ENCODE measurements around the gene DDI1.

DDI1 gene

DNA sequence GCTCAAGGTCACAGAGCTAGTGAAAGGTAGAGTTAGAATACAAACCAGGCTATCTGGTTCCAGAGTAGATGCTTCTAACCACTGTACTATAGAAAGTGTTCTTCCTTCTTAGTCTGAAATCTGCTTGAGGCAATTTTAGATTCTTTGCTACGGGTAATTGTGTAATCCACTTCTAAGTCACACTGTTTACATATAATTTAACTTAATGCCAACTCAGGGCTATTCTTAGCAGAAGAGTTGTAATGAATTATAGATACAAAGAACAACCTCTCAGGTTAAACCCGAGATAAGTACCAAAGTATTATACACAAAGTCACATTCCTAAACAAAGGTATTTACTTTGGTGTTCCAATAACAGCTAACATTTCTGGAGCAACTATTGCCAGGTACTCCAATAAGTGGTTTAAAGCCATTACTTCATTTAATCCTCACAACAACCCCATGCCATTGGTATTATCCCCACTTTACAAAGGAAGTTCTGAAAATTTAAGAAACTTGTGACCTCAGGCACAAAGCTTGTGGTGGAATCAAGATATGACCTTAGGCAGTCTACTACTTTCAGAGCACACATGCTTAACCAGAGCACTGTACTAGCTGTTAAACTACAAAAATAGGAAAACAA is 31.1 kb upstream of the DDI1 start:
- no peak for DNase-seq (ENCODE audit: extremely low read depth, low read depth)
- H3K4me3 ChIP-seq (replicated peaks; ENCODE audit: low read depth, low read length) = no peak overlapping the region
- TF ChIP-seq, protein P1, sequence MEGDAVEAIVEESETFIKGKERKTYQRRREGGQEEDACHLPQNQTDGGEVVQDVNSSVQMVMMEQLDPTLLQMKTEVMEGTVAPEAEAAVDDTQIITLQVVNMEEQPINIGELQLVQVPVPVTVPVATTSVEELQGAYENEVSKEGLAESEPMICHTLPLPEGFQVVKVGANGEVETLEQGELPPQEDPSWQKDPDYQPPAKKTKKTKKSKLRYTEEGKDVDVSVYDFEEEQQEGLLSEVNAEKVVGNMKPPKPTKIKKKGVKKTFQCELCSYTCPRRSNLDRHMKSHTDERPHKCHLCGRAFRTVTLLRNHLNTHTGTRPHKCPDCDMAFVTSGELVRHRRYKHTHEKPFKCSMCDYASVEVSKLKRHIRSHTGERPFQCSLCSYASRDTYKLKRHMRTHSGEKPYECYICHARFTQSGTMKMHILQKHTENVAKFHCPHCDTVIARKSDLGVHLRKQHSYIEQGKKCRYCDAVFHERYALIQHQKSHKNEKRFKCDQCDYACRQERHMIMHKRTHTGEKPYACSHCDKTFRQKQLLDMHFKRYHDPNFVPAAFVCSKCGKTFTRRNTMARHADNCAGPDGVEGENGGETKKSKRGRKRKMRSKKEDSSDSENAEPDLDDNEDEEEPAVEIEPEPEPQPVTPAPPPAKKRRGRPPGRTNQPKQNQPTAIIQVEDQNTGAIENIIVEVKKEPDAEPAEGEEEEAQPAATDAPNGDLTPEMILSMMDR (IDR thresholded peaks at IDR 0.05; ENCODE audit: low read depth, low read length, missing control alignments) = no peak

DNA sequence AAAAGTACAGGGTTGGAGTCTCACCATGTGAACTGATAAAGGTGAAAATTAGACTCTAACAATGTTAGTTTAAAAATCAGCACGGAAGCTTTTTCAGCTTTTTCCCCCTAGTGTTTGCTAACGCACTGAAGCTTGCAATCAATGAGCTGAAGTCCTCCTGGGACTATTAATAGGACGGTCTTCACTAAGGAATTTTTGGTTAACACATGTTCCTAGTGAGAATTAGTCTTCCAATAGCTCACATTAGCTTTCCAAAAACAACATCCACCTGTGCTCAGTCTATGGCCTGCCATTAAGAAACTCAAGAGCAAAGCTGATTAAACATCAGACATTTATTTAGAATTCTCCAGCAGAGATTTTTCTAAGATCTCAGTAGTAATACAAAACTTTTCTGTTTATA is 26.7 kb upstream of the DDI1 start:
- DNase-seq (ENCODE audit: extremely low read depth, low read depth) = no peak
- no peak overlapping the region for H3K4me3 ChIP-seq (replicated peaks; ENCODE audit: low read depth, low read length)
- TF ChIP-seq, protein P1 (IDR thresholded peaks at IDR 0.05; ENCODE audit: low read depth, low read length, missing control alignments) = no peak

DNA sequence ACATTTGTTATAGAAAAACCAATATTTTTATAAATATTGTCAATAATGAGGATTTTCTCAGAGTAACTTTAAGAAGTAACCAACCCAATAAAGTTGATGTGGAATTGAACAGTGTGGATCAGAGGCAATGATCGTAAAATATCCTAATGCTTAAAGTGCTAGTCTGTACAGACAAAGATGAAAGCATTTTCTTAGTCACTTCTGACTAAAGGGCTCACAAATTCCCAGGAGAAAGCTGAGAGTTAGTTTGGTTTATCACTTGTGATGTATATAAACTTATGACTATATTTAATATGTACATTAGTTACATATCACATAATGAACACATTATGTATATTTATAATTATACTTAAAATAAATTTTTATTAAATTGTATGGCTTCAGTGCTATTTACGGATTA is 25.4 kb upstream of the DDI1 start:
- DNase-seq (ENCODE audit: extremely low read depth, low read depth) = no peak
- TF ChIP-seq, protein P1 (IDR thresholded peaks at IDR 0.05; ENCODE audit: low read depth, low read length, missing control alignments) = no peak
- no peak overlapping the region for H3K4me3 ChIP-seq (replicated peaks; ENCODE audit: low read depth, low read length)

DNA sequence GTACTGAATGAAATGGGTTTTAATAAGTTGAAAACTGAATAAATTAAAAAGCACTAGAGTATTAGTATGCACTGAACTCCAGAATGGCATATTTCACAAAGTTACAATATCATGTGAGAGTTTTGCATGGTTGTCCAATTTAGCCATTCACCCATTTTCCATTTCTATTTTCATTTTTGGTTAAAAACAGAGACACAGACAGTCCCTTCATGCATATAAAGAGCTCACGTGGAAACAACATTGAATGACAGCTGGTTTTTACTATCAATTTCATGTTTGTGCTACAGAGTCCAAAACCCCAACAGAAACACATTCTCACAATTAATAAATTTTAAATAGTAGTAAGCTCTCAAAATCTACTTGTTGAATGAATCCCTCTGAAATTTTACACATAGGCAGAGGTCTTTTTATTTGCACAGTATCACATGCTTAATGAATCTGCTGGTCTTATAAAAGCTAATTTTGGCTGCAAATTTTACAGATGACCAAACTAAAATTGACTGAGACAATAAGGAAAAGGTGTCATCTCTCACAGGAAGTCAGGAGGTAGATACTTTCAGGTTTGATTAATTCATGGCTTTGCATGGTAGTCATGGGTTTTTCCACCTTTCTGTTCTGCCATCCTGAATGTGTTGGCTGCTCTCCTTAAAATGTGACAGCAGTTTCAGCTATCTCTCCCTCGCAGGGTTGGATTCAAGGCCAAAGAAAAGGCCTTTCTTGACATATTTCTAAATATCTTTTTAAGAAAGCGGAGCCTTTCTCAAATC is 20.6 kb upstream of the DDI1 start:
- TF ChIP-seq, protein P1 (IDR thresholded peaks at IDR 0.05; ENCODE audit: low read depth, low read length, missing control alignments) = no peak

DNA sequence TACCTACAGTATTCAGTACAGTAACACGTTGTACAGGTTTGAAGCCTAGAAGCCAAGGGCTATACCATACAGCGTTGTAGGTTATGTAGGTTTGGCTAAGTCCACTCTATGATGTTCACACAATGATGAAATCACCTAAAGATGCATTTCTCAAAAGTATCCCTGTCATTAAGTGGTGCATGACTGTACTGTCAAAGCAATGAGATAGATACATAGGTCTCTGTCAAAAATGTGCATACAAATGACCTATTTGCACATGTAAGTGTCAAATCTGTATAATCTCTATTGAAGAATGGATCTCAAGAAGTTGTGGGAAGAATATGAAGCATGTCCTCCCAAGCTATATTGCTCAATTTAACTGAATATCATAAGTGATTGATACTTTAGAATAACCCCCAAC is 11.9 kb upstream of the DDI1 start:
- TF ChIP-seq, protein P1 (IDR thresholded peaks at IDR 0.05; ENCODE audit: low read depth, low read length, missing control alignments) = no peak
- H3K4me3 ChIP-seq (replicated peaks; ENCODE audit: low read depth, low read length) = no peak overlapping the region
- no peak for DNase-seq (ENCODE audit: extremely low read depth, low read depth)

More for the DNA sequence above, 20.6 kb upstream of the DDI1 start:
- DNase-seq (ENCODE audit: extremely low read depth, low read depth) = no peak
- H3K4me3 ChIP-seq (replicated peaks; ENCODE audit: low read depth, low read length) = no peak overlapping the region

DNA sequence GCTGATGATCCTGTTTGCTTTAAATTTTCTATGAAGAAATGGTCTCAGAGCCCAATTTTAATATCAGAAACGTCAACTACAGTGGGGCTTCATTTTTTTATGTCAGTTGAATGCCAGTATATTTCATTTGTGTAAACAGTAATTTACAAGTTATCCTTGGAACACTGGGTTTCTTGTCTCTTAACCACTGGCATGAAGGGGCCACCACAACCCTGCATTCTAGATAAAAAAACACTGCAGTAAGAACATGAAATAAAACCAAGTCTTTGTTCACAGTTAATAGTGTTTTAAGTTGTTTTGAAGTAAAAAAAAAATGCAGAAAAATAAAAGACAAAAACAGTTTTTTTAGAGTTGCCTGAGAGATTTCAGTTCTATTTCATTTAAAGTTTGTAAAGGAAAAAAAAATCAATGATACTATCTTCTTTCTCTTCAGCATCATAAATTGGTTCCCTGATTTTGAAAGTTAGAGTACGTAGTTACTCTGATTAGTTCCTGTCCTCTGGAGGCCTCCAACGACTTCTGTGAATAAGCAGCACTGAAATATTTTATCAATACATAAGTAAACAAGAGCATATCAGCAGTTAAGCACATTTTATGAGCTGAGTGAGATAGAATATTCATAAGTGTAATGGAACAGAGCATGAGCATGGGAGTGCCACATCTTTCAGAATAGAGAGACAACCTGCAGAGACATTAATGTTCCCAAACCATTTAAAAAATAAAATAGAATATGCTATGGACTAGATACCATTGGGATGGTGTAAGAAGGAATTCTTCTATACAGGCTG is 7.8 kb upstream of the DDI1 start:
- TF ChIP-seq, protein P1 (IDR thresholded peaks at IDR 0.05; ENCODE audit: low read depth, low read length, missing control alignments) = no peak
- DNase-seq (ENCODE audit: extremely low read depth, low read depth) = no peak

More for the DNA sequence above, 7.8 kb upstream of the DDI1 start:
- no peak overlapping the region for H3K4me3 ChIP-seq (replicated peaks; ENCODE audit: low read depth, low read length)
